ENCODE results near the gene EPHA2.
"Not testable (repeated sequence)": the region's sequence is repeated elsewhere in the genome, so short reads cannot be mapped to it uniquely, and the experiment has no call there.

Gene EPHA2

GRCh38 chr1:16202281-16203210 is 46.7 kb upstream of the EPHA2 start:
- DNase-seq (ENCODE audit: low read depth) = no peak
- no peak overlapping the region for H3K4me3 ChIP-seq (ENCODE audit: low read depth, low read length)
- TF ChIP-seq POLR2A (IDR thresholded peaks at IDR 0.05; ENCODE audit: extremely low read depth, insufficient read length) = no peak
- TF ChIP-seq MYC (IDR thresholded peaks at IDR 0.05; ENCODE audit: low read depth, low read length) = no peak
- TF ChIP-seq, protein P1, sequence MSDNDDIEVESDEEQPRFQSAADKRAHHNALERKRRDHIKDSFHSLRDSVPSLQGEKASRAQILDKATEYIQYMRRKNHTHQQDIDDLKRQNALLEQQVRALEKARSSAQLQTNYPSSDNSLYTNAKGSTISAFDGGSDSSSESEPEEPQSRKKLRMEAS (IDR thresholded peaks at IDR 0.05; ENCODE audit: low read depth, low read length) = no peak
- TF ChIP-seq, protein P2, sequence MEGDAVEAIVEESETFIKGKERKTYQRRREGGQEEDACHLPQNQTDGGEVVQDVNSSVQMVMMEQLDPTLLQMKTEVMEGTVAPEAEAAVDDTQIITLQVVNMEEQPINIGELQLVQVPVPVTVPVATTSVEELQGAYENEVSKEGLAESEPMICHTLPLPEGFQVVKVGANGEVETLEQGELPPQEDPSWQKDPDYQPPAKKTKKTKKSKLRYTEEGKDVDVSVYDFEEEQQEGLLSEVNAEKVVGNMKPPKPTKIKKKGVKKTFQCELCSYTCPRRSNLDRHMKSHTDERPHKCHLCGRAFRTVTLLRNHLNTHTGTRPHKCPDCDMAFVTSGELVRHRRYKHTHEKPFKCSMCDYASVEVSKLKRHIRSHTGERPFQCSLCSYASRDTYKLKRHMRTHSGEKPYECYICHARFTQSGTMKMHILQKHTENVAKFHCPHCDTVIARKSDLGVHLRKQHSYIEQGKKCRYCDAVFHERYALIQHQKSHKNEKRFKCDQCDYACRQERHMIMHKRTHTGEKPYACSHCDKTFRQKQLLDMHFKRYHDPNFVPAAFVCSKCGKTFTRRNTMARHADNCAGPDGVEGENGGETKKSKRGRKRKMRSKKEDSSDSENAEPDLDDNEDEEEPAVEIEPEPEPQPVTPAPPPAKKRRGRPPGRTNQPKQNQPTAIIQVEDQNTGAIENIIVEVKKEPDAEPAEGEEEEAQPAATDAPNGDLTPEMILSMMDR (IDR thresholded peaks at IDR 0.05; ENCODE audit: low read depth, low read length) = no peak

GRCh38 chr1:16199700-16200099 is 43.8 kb upstream of the EPHA2 start:
- H3K4me3 ChIP-seq (ENCODE audit: low read depth, low read length) = no peak overlapping the region
- TF ChIP-seq POLR2A (IDR thresholded peaks at IDR 0.05; ENCODE audit: extremely low read depth, insufficient read length) (no peak), MYC (IDR thresholded peaks at IDR 0.05; ENCODE audit: low read depth, low read length) (no peak)
- TF ChIP-seq, protein P1 (IDR thresholded peaks at IDR 0.05; ENCODE audit: low read depth, low read length) = no peak
- TF ChIP-seq, protein P2 (IDR thresholded peaks at IDR 0.05; ENCODE audit: low read depth, low read length) = no peak
- DNase-seq (ENCODE audit: low read depth) = no peak

- H3K4me3 ChIP-seq (ENCODE audit: low read depth, low read length) = no peak overlapping the region
- no peak for DNase-seq (ENCODE audit: low read depth)
- no peak for TF ChIP-seq POLR2A (IDR thresholded peaks at IDR 0.05; ENCODE audit: extremely low read depth, insufficient read length)
- TF ChIP-seq, protein P1 (IDR thresholded peaks at IDR 0.05; ENCODE audit: low read depth, low read length) = no peak
- TF ChIP-seq, protein P2 (IDR thresholded peaks at IDR 0.05; ENCODE audit: low read depth, low read length) = no peak
- no peak for TF ChIP-seq MYC (IDR thresholded peaks at IDR 0.05; ENCODE audit: low read depth, low read length)
Observed at GRCh38 chr1:16199157-16199501, 43.3 kb upstream of the EPHA2 start.

- no peak for TF ChIP-seq POLR2A (IDR thresholded peaks at IDR 0.05; ENCODE audit: extremely low read depth, insufficient read length)
- no peak for TF ChIP-seq MYC (IDR thresholded peaks at IDR 0.05; ENCODE audit: low read depth, low read length)
- TF ChIP-seq, protein P2 (IDR thresholded peaks at IDR 0.05; ENCODE audit: low read depth, low read length) = no peak
- TF ChIP-seq, protein P1 (IDR thresholded peaks at IDR 0.05; ENCODE audit: low read depth, low read length) = no peak
Observed at GRCh38 chr1:16198444-16199156, 42.7 kb upstream of the EPHA2 start.

GRCh38 chr1:16196874-16197273 is 41.0 kb upstream of the EPHA2 start:
- no peak for DNase-seq (ENCODE audit: low read depth)
- no peak overlapping the region for H3K4me3 ChIP-seq (ENCODE audit: low read depth, low read length)
- TF ChIP-seq POLR2A (IDR thresholded peaks at IDR 0.05; ENCODE audit: extremely low read depth, insufficient read length) = no peak
- TF ChIP-seq, protein P1 (IDR thresholded peaks at IDR 0.05; ENCODE audit: low read depth, low read length) = no peak
- TF ChIP-seq MYC (IDR thresholded peaks at IDR 0.05; ENCODE audit: low read depth, low read length) = no peak
- TF ChIP-seq, protein P2 (IDR thresholded peaks at IDR 0.05; ENCODE audit: low read depth, low read length) = no peak

More at GRCh38 chr1:16198444-16199156, 42.7 kb upstream of the EPHA2 start:
- no peak overlapping the region for H3K4me3 ChIP-seq (ENCODE audit: low read depth, low read length)
- DNase-seq (ENCODE audit: low read depth) = no peak

GRCh38 chr1:16196139-16196538 is 40.3 kb upstream of the EPHA2 start:
- H3K4me3 ChIP-seq (ENCODE audit: low read depth, low read length); DNase-seq (ENCODE audit: low read depth): not testable (repeated sequence)
